ENCODE measurements around the gene PHLDB2. TPM values are rescaled to one million over a fixed set of nuclear protein-coding genes. Genes with fewer than 3 reads are reported as not detected.

Gene PHLDB2
- total RNA-seq, 1 donor from 2014 or later: 170 TPM

DNA sequence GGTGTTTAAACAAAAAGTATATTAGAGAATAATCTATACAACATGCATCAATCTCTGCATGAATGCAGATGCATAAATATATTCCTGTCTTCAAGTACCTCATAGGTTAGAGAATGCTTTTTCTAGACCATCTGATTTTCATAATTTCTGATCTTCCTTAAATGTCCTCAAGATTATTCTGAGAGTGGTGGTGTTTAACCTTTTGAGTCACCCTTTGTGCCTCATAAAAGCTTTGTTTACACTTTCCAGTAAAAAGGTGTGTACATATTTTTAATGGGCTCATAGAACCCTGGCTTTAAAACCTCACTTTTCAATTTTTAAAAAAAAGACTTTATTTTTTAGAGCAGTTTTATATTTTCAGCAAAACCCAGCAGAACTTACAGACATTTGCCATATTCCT is 78.8 kb downstream of the PHLDB2 start:
- Histone ChIP-seq H3K36me3 (ENCODE audit: insufficient read depth, low read length) (peaks cover 41% of the 10 kb centered on the region), H3K4me2 (ENCODE audit: low read length) (no peak overlapping the region), H3K4me3 (ENCODE audit: insufficient read depth, low read depth, low read length) (no peak overlapping the region), H3K27ac (ENCODE audit: low read depth, low read length) (peak overlapping the region; percentile 87), H4K20me1 (ENCODE audit: insufficient read depth, low read length) (no peaks in the 10 kb centered on the region), H3K79me2 (ENCODE audit: insufficient read depth, low read length) (peaks cover 5% of the 10 kb centered on the region), H3K9ac (ENCODE audit: low read length) (no peak overlapping the region), H3K4me1 (ENCODE audit: insufficient read depth, low read length) (peaks cover 28% of the 10 kb centered on the region), H3K27me3 (ENCODE audit: insufficient read depth, low read length) (no peaks in the 10 kb centered on the region), H3K9me3 (ENCODE audit: insufficient read depth, low read depth, low read length) (no peaks in the 10 kb centered on the region), H2AFZ (ENCODE audit: low read depth, low read length) (no peak overlapping the region)
- TF ChIP-seq EZH2 (IDR thresholded peaks at IDR 0.05; ENCODE audit: insufficient read depth, low read length): no peak
- TF ChIP-seq, protein P1, sequence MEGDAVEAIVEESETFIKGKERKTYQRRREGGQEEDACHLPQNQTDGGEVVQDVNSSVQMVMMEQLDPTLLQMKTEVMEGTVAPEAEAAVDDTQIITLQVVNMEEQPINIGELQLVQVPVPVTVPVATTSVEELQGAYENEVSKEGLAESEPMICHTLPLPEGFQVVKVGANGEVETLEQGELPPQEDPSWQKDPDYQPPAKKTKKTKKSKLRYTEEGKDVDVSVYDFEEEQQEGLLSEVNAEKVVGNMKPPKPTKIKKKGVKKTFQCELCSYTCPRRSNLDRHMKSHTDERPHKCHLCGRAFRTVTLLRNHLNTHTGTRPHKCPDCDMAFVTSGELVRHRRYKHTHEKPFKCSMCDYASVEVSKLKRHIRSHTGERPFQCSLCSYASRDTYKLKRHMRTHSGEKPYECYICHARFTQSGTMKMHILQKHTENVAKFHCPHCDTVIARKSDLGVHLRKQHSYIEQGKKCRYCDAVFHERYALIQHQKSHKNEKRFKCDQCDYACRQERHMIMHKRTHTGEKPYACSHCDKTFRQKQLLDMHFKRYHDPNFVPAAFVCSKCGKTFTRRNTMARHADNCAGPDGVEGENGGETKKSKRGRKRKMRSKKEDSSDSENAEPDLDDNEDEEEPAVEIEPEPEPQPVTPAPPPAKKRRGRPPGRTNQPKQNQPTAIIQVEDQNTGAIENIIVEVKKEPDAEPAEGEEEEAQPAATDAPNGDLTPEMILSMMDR (IDR thresholded peaks at IDR 0.05; ENCODE audit: insufficient read depth, low read depth, low read length): no peak
- DNase-seq (ENCODE audit: low read depth) (no peak), FAIRE-seq (no peak)
- Mint-ChIP-seq H3K27me3 (ENCODE audit: low read depth, unreplicated experiment) (no peaks in the 10 kb centered on the region), H3K4me3 (ENCODE audit: unreplicated experiment) (no peak overlapping the region), H3K27ac (ENCODE audit: unreplicated experiment) (peak overlapping the region; percentile 45), H3K9me3 (ENCODE audit: unreplicated experiment) (no peaks in the 10 kb centered on the region), H3K4me1 (ENCODE audit: low read depth, unreplicated experiment) (peaks cover 39% of the 10 kb centered on the region), H3K36me3 (ENCODE audit: low read depth, unreplicated experiment) (peaks cover 36% of the 10 kb centered on the region)

DNA sequence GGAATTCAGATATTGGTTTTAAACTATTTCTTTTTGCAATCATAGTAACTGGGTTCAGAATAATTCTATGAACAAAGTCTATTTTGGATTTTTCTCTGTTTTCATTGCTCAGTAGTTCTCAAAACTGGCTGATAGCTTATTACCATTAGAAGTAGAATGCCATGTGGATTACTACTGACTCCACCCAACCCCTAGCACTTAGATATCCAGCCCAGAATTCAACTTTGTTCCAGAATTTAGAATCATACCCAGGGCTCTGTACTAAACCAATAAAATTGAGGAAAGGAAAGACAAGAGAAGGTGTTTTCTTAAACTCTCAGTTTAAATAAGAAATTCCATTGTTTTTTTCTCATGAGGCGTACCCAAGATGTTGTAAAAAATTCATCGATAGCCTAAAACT is 80.8 kb downstream of the PHLDB2 start:
- Histone ChIP-seq H3K9ac (ENCODE audit: low read length) (no peak overlapping the region), H3K4me1 (ENCODE audit: insufficient read depth, low read length) (peaks cover 25% of the 10 kb centered on the region), H4K20me1 (ENCODE audit: insufficient read depth, low read length) (no peaks in the 10 kb centered on the region), H3K79me2 (ENCODE audit: insufficient read depth, low read length) (peaks cover 5% of the 10 kb centered on the region), H3K9me3 (ENCODE audit: insufficient read depth, low read depth, low read length) (no peaks in the 10 kb centered on the region), H2AFZ (ENCODE audit: low read depth, low read length) (no peak overlapping the region), H3K36me3 (ENCODE audit: insufficient read depth, low read length) (peaks cover 43% of the 10 kb centered on the region), H3K4me3 (ENCODE audit: insufficient read depth, low read depth, low read length) (no peak overlapping the region), H3K27me3 (ENCODE audit: insufficient read depth, low read length) (no peaks in the 10 kb centered on the region), H3K27ac (ENCODE audit: low read depth, low read length) (no peak overlapping the region), H3K4me2 (ENCODE audit: low read length) (no peak overlapping the region)
- Mint-ChIP-seq H3K4me1 (ENCODE audit: low read depth, unreplicated experiment) (peaks cover 28% of the 10 kb centered on the region), H3K9me3 (ENCODE audit: unreplicated experiment) (no peaks in the 10 kb centered on the region), H3K36me3 (ENCODE audit: low read depth, unreplicated experiment) (peaks cover 25% of the 10 kb centered on the region), H3K4me3 (ENCODE audit: unreplicated experiment) (no peak overlapping the region), H3K27ac (ENCODE audit: unreplicated experiment) (no peak overlapping the region), H3K27me3 (ENCODE audit: low read depth, unreplicated experiment) (no peaks in the 10 kb centered on the region)
- no peak for FAIRE-seq
- DNase-seq (ENCODE audit: low read depth): no peak
- TF ChIP-seq, protein P1 (IDR thresholded peaks at IDR 0.05; ENCODE audit: insufficient read depth, low read depth, low read length): no peak
- no peak for TF ChIP-seq EZH2 (IDR thresholded peaks at IDR 0.05; ENCODE audit: insufficient read depth, low read length)

DNA sequence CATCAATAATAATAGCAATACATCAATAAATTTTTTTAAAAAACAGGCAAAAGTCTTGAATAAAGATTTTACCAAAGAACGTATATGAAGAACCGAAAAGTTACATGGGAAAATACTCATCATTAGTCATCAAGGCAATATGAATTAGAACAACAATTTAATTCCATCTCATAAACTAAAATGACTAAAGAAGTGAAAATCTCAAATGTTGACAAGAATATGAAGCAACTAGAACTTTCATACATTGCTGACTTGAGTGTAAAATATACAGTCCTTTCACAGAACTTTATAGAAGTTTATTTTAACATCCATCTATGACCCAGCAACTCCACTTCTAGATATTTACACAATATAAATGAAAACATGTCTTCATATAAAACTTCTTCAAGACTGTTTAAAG is 84.5 kb downstream of the PHLDB2 start:
- no peak overlapping the region for H3K27ac Mint-ChIP-seq (ENCODE audit: unreplicated experiment)
- no peak for DNase-seq (ENCODE audit: low read depth)
- Histone ChIP-seq H4K20me1 (ENCODE audit: insufficient read depth, low read length) (no peaks in the 10 kb centered on the region), H3K4me3 (ENCODE audit: insufficient read depth, low read depth, low read length) (no peak overlapping the region), H2AFZ (ENCODE audit: low read depth, low read length) (no peak overlapping the region), H3K36me3 (ENCODE audit: insufficient read depth, low read length) (peaks cover 56% of the 10 kb centered on the region), H3K27me3 (ENCODE audit: insufficient read depth, low read length) (no peaks in the 10 kb centered on the region), H3K27ac (ENCODE audit: low read depth, low read length) (no peak overlapping the region), H3K4me2 (ENCODE audit: low read length) (no peak overlapping the region), H3K9me3 (ENCODE audit: insufficient read depth, low read depth, low read length) (no peaks in the 10 kb centered on the region), H3K4me1 (ENCODE audit: insufficient read depth, low read length) (peaks cover 3% of the 10 kb centered on the region), H3K79me2 (ENCODE audit: insufficient read depth, low read length) (peaks cover 7% of the 10 kb centered on the region), H3K9ac (ENCODE audit: low read length) (no peak overlapping the region)
- H3K27me3 Mint-ChIP-seq (ENCODE audit: low read depth, unreplicated experiment): peaks cover 2% of the 10 kb centered on the region
- H3K4me3 Mint-ChIP-seq (ENCODE audit: unreplicated experiment): no peak overlapping the region
- peaks cover 10% of the 10 kb centered on the region for H3K4me1 Mint-ChIP-seq (ENCODE audit: low read depth, unreplicated experiment)
- TF ChIP-seq, protein P1 (IDR thresholded peaks at IDR 0.05; ENCODE audit: insufficient read depth, low read depth, low read length): no peak
- no peak for TF ChIP-seq EZH2 (IDR thresholded peaks at IDR 0.05; ENCODE audit: insufficient read depth, low read length)
- peak; percentile 9 for FAIRE-seq
- H3K36me3 Mint-ChIP-seq (ENCODE audit: low read depth, unreplicated experiment): peaks cover 33% of the 10 kb centered on the region
- H3K9me3 Mint-ChIP-seq (ENCODE audit: unreplicated experiment): no peaks in the 10 kb centered on the region
